GM20000 (cell line): ENCODE measurements around the gene LRCH1.
A peak's percentile ranks its signal among the peaks of the same experiment; 100 is the strongest.

Source experiments
- DNase-seq: peaks from one replicate; pipeline ENCODE4 v3.0.0; 2012; ENCODE audit warnings: low spot score
- TF ChIP-seq, protein P1 (sequence below): IDR thresholded peaks from 2 replicates; pipeline ENCODE4 v1.5.1; 2012; ENCODE audit warnings: mild to moderate bottlenecking, control low read depth; ENCODE audit errors: extremely low read depth, missing control alignments

The LRCH1 gene

DNA sequence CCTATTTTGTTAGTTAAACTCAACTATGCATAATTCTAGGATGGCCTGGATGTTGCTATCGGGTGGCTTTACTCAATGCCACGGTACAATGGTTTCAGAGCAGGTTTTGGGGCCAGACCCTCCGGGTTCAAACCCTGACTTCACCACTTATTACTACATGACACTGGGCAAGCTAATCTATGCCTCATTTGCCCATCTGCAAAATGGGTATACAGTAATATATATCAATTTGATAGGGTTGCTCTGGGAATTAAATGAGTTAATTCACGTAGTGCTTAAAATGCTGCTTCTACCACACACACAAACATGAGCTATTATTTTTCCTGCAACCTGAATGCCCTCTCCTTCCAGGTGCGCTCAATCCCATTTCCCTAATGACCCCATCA lies 243.2 kb downstream of the LRCH1 start:
- no peak for DNase-seq
- TF ChIP-seq, protein P1, sequence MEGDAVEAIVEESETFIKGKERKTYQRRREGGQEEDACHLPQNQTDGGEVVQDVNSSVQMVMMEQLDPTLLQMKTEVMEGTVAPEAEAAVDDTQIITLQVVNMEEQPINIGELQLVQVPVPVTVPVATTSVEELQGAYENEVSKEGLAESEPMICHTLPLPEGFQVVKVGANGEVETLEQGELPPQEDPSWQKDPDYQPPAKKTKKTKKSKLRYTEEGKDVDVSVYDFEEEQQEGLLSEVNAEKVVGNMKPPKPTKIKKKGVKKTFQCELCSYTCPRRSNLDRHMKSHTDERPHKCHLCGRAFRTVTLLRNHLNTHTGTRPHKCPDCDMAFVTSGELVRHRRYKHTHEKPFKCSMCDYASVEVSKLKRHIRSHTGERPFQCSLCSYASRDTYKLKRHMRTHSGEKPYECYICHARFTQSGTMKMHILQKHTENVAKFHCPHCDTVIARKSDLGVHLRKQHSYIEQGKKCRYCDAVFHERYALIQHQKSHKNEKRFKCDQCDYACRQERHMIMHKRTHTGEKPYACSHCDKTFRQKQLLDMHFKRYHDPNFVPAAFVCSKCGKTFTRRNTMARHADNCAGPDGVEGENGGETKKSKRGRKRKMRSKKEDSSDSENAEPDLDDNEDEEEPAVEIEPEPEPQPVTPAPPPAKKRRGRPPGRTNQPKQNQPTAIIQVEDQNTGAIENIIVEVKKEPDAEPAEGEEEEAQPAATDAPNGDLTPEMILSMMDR: no peak

DNA sequence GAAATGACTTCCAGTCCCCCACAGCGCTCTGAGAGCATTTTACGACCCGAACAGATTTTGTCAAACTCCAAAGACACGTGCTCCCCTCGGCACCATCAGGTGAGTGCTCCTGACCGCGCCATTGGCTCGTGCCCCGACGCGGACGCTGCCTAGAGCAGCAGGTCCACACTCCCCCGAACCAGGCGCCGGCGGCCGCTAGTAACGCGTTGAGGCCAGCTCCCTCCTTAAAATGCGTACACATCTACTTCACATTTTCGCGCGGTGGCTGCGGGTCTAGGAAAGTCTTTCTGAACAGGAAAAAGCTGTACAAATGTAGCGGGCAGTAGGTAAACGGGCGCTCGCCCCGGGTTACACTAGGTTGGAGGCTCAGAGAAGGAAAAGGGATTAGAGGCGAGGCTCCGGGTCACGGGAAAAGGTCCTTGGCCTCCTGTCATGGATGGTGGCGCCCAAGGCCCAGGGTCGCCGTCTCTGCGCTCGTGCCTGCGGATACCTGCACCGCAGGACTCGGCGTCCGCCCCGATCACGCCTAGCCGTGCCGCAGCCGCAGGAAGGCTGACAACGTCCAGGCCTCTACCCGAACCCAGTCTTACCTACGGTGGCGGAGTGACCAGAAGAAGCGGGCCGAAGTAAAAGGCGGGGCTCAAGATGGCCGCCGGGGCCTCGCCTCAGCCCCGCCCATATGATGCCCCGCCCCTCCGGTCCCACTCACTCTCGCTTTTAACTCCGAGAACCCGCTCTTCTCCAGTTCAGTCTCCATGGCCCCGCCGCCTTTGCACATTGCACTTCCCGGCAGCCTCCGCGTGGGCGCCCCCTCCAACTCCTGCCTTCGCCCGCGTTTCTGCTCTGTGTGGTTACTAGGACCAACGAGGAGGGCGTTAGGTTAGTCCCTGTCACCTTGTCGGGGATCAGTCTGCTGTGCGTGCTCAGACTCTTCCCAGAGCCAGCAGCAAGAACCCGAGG lies 243.8 kb downstream of the LRCH1 start, which contains the start of gene ESD:
Gene ESD (minus strand): TSS at position 647 of the 960 bp plus-strand sequence. CDS start 5,748 bp downstream, outside the sequence.
- TF ChIP-seq, protein P1: no peak
- DNase-seq: peak; percentile 91

DNA sequence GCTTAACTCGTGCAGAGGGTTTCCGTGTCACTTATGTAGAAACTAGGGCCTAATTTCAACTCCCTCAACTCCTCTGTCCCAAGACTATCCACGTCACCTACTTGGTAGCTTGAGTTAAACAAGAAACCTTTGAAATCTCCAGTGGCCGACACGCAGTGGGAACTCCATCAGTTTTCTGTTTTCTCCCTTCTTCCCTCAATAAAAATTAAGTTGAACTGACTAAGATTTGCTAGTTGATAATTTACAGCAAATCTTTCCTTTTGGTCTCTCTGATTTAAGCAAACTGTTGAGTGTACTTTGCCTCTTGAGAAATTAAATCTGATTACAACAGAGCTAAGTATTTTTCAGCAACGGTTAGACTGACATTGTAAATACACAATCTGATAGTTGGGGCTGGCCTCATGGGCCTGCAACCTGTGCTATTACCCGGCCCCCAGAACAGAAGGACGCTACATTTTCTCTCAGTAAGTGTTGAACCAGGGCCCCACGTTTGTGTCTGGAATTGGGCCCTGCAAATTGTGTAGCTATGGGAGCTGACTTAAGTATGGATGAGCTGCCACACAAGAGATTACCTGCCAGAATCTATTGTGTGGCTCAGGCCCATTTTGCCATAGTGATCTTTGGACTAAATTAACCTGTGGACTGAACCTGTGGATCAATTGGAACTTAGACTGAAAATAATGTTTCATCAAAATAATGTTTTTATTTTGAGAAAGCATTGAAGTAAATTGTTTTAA lies 244.7 kb downstream of the LRCH1 start:
- DNase-seq: no peak
- TF ChIP-seq, protein P1: no peak

DNA sequence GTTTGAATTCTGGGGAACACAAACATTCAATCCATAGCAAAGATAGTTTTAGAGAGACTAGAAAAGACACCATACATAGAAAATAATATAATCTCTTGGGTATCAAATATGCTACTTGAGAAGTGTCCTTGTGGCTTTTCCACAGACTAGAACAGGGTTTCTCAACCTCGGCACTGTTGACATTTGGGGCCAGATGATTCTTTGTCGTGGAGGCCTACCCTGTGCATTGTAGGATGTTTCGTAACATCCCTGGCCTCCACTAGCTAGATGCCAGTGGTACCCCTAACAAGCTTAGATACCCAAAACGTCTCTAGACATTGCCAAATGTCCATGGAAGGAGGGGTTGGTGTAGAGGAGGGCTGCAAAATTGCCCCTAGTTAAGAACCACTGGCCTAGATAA lies 246.2 kb downstream of the LRCH1 start:
- TF ChIP-seq, protein P1: no peak
- no peak for DNase-seq

DNA sequence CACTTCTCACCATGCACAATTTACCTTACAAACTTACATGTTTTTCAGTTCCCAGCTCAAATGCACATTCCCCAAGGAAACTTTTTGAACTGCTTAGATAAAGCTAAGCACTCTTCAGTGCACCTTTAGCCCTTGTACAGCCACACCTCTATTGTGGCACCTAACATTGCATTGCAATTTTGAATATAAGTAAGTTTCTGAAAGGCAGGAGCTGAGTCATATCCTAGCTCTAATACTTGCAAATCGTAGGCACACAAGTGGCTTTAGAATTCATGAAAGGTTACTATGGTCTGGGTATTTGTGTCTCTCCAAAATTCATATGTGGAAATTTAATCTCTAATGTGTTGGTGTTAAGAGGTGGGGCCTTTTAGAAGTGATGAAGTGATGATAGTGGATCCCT lies 248.9 kb downstream of the LRCH1 start:
- DNase-seq: no peak
- TF ChIP-seq, protein P1: no peak
